ENCODE results near the gene CAMTA1. TPM values are rescaled to one million over a fixed set of nuclear protein-coding genes. Genes with fewer than 3 reads are reported as not detected.

The CAMTA1 gene
- total RNA-seq, 1 donor from 2014 or later = 47.9 TPM

DNA sequence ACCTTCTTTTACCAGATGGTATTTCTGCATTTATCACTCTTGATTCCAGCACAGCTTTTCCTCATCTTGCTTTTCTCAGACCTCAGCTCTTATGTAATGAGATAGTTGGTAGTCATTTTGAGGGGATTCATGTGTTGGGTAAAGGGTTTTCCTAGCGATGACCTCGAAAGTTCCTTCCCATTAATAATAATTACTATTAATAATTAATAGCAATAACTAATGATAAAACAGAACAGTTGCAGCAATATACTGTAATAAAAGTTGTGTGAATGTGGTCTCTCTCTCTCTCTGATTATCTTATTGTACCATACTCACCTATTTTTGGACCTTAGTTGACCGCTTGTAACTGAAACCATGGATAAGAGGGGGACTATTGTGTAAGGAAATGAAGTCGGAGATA lies 14.2 kb downstream of the CAMTA1 start:
- DNase-seq = no peak
- Histone ChIP-seq H3K4me1 (peaks cover 46% of the 10 kb centered on the region), H3K4me3 (no peak overlapping the region), H3K9me3 (no peaks in the 10 kb centered on the region), H3K36me3 (no peaks in the 10 kb centered on the region), H3K27ac (no peak overlapping the region), H3K27me3 (ENCODE audit: low read depth) (no peaks in the 10 kb centered on the region)
- TF ChIP-seq, protein P1, sequence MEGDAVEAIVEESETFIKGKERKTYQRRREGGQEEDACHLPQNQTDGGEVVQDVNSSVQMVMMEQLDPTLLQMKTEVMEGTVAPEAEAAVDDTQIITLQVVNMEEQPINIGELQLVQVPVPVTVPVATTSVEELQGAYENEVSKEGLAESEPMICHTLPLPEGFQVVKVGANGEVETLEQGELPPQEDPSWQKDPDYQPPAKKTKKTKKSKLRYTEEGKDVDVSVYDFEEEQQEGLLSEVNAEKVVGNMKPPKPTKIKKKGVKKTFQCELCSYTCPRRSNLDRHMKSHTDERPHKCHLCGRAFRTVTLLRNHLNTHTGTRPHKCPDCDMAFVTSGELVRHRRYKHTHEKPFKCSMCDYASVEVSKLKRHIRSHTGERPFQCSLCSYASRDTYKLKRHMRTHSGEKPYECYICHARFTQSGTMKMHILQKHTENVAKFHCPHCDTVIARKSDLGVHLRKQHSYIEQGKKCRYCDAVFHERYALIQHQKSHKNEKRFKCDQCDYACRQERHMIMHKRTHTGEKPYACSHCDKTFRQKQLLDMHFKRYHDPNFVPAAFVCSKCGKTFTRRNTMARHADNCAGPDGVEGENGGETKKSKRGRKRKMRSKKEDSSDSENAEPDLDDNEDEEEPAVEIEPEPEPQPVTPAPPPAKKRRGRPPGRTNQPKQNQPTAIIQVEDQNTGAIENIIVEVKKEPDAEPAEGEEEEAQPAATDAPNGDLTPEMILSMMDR (IDR thresholded peaks at IDR 0.05) = no peak
- no peak for ATAC-seq
- intact Hi-C loops (cut with DNase I) = no loop called here

DNA sequence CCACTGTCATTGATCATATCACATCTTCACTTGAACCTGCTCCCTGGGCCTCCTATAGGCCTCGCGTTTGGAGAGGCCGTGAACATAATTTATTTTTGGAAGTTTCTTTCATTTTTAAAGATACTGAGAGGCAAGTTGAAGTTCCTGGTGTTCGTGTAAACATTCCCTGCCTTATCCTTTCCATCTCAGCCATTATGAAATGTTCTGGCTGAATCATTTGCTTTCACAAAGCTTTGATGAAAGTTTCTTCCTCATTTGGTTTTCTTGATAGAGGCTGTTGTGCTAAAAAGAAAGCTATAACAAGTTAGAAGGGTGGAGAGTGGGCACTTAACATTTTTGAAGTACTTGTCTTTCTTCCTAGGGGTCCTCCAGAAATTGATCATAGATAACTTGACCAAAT lies 15.5 kb downstream of the CAMTA1 start:
- peaks cover 41% of the 10 kb centered on the region for H3K4me1 ChIP-seq
- intact Hi-C loops (cut with DNase I) = no loop called here
- TF ChIP-seq, protein P1 (IDR thresholded peaks at IDR 0.05) = no peak
- ATAC-seq (peak in 1 of 2 donors; percentile 44), DNase-seq (no peak)
- H3K36me3 ChIP-seq = no peaks in the 10 kb centered on the region
- H3K27ac ChIP-seq = peak overlapping the region; percentile 38
- H3K9me3 ChIP-seq = no peaks in the 10 kb centered on the region
- H3K27me3 ChIP-seq (ENCODE audit: low read depth) = no peaks in the 10 kb centered on the region
- peak overlapping the region; percentile 10 for H3K4me3 ChIP-seq

DNA sequence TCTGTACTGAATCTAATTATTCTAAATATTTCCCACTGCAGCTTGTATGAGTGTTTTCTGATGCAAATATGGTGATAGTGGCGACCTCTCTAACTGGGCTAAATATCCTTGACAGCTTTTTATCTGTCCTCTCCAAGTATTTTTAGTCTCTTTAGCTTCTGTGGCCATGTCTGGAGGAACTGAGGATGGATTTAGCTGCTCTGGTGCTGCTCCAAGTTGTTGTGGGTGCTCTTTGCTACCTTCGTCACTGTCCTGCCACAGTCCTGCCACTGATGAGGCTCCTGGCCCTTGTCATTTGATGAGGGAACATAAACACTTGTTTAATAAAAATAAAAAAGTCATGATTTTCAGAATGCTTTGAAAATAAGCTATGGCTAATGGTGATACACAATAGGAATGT lies 15.9 kb downstream of the CAMTA1 start:
- H3K36me3 ChIP-seq = no peaks in the 10 kb centered on the region
- H3K4me1 ChIP-seq = peaks cover 39% of the 10 kb centered on the region
- TF ChIP-seq, protein P1 (IDR thresholded peaks at IDR 0.05) = no peak
- ATAC-seq (peak in 1 of 2 donors; percentile 18), DNase-seq (no peak)
- no peaks in the 10 kb centered on the region for H3K9me3 ChIP-seq
- intact Hi-C loops (cut with DNase I) = no loop called here
- H3K27ac ChIP-seq = peak overlapping the region; percentile 38
- no peak overlapping the region for H3K4me3 ChIP-seq
- H3K27me3 ChIP-seq (ENCODE audit: low read depth) = no peaks in the 10 kb centered on the region

GRCh38 chr1:6801966-6802365 lies 16.7 kb downstream of the CAMTA1 start:
- Histone ChIP-seq H3K4me1 (peaks cover 34% of the 10 kb centered on the region), H3K4me3 (no peak overlapping the region), H3K27me3 (ENCODE audit: low read depth) (no peaks in the 10 kb centered on the region), H3K36me3 (no peaks in the 10 kb centered on the region), H3K27ac (no peak overlapping the region), H3K9me3 (no peaks in the 10 kb centered on the region)
- ATAC-seq = peak in 1 of 2 donors; percentile 21
- intact Hi-C loops (cut with DNase I) = no loop called here
- DNase-seq = no peak
- TF ChIP-seq, protein P1 (IDR thresholded peaks at IDR 0.05) = no peak

- ATAC-seq = peak in 1 of 2 donors; percentile 14
- Histone ChIP-seq H3K9me3 (no peaks in the 10 kb centered on the region), H3K27ac (no peak overlapping the region), H3K4me1 (peaks cover 32% of the 10 kb centered on the region), H3K27me3 (ENCODE audit: low read depth) (no peaks in the 10 kb centered on the region), H3K36me3 (no peaks in the 10 kb centered on the region), H3K4me3 (no peak overlapping the region)
- TF ChIP-seq, protein P1 (IDR thresholded peaks at IDR 0.05) = no peak
- DNase-seq = no peak
- intact Hi-C loops (cut with DNase I) = no loop called here
These were observed 17.2 kb downstream of the CAMTA1 start for GRCh38 chr1:6802454-6802853.

DNA sequence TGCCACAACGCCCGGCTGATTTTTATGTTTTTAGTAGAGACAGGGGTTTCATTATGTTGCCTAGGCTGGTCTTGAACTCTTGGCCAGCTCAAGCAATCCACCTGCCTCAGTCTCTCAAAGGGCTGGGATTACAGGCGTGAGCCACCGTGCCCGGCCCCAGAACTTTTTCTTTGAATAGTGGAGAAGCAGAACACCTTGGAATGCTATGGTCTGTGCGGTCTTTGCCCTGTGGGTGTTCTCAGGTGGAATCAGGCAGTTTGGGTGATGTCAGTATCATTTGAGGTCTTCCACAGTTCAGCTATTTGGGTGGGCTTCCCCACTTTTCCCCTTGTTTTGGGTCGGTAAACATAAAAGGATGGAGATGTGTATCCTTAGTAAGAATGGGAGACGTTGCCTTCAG lies 17.6 kb downstream of the CAMTA1 start:
- no peaks in the 10 kb centered on the region for H3K36me3 ChIP-seq
- H3K4me3 ChIP-seq = no peak overlapping the region
- no peaks in the 10 kb centered on the region for H3K9me3 ChIP-seq
- TF ChIP-seq, protein P1 (IDR thresholded peaks at IDR 0.05) = no peak
- intact Hi-C loops (cut with DNase I) = no loop called here
- no peak for ATAC-seq
- no peak overlapping the region for H3K27ac ChIP-seq
- no peaks in the 10 kb centered on the region for H3K27me3 ChIP-seq (ENCODE audit: low read depth)
- peaks cover 30% of the 10 kb centered on the region for H3K4me1 ChIP-seq
- no peak for DNase-seq

All from lower lobe of right lung (tissue), 2 donors.